ENCODE results near the gene SPTLC1. TPM values are rescaled to one million over a fixed set of nuclear protein-coding genes. Genes with fewer than 3 reads are reported as not detected.

Gene SPTLC1
- total RNA-seq, 4 donors from 2014 or later, result 72.9 to 102 (median 89.7) TPM

DNA sequence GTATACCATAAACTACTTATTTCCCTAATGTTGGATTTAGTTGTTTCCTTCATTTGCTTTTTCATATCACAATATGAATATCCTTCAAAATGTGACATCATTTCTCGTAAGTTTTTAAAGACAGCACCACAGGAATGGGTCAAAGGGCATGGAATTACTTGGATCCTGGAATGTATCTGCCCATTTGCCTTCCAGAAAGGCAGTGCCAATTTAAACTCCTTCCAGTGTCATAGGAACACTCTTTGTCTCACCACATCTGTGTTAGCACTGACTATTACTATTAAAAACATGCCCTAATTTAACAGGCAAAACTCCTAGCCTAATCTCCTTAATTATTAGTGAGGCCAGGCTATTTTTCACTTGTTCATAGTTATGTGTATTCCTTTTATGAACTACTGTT is 58.0 kb downstream of the SPTLC1 start:
- TF ChIP-seq, protein P1, sequence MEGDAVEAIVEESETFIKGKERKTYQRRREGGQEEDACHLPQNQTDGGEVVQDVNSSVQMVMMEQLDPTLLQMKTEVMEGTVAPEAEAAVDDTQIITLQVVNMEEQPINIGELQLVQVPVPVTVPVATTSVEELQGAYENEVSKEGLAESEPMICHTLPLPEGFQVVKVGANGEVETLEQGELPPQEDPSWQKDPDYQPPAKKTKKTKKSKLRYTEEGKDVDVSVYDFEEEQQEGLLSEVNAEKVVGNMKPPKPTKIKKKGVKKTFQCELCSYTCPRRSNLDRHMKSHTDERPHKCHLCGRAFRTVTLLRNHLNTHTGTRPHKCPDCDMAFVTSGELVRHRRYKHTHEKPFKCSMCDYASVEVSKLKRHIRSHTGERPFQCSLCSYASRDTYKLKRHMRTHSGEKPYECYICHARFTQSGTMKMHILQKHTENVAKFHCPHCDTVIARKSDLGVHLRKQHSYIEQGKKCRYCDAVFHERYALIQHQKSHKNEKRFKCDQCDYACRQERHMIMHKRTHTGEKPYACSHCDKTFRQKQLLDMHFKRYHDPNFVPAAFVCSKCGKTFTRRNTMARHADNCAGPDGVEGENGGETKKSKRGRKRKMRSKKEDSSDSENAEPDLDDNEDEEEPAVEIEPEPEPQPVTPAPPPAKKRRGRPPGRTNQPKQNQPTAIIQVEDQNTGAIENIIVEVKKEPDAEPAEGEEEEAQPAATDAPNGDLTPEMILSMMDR (IDR thresholded peaks at IDR 0.05; ENCODE audit: low read depth), result no peak

DNA sequence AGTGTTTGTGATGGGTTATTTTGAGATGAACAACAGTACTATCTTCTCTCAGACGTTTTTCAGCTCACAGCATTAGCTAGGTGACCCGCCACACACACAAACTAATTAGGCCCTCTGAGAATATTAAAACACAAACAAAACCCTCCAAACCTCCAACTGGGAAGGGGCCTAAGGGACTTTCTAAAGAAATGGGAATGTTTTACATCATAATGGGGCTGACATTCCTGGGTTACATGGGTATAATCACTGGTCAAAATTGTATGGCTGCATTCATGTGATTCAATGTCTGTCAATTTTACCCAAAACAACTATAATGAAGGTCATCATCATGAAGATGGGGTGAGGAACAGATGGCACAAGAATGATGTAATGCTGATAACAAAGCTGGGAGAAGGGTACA is 59.6 kb downstream of the SPTLC1 start:
- TF ChIP-seq, protein P1 (IDR thresholded peaks at IDR 0.05; ENCODE audit: low read depth), result no peak

DNA sequence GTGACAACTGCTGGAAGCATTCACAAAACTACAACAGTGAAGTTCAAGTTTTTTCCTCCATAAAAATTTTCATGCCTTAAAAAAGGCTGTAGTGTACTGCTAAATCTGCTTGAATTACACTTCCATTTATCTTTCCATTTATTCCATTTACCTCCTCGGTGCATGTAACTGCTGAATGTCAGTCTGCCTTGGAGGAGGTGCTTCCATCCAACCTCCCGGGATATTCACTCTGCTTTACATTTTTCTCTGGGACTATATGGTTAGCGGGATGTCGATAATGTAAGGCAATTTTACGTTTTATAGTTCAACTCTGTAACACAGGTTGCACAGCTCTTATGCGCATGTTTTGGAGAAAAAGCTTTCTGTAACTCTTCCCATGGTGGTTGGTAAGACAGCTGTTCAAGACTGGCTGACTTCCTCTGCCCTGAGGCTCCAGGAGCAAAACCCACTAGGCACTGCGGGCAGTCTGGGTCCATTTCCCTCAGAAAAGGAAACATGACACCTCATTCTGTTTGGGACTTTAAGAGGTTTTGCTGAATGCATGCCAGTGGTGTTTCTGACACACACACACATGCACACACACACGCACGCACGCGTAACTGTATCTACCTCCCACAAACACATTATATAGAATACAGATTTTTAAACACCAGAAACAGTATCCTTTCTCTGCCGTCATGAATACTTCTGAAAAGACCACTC is 66.1 kb downstream of the SPTLC1 start:
- TF ChIP-seq, protein P1 (IDR thresholded peaks at IDR 0.05; ENCODE audit: low read depth), result no peak

DNA sequence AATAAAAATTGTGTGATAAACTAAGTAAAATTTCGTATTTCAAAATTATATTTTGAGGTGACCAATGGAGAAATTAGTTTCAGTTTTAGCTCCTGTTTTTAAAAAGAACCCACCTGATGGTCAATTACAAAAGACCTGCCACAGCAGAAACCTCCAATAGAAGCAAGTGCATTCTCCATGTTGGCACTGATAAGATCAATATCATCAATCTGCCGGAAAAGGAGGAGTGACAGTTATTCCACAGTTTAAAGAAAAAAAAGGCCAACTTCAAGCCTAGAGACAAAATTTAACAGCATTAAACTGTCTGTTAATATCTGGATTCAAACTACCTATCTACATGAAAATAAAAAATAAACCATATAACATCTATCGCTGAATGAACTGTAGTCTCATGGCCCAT is 67.7 kb downstream of the SPTLC1 start:
- TF ChIP-seq, protein P1 (IDR thresholded peaks at IDR 0.05; ENCODE audit: low read depth), result no peak

DNA sequence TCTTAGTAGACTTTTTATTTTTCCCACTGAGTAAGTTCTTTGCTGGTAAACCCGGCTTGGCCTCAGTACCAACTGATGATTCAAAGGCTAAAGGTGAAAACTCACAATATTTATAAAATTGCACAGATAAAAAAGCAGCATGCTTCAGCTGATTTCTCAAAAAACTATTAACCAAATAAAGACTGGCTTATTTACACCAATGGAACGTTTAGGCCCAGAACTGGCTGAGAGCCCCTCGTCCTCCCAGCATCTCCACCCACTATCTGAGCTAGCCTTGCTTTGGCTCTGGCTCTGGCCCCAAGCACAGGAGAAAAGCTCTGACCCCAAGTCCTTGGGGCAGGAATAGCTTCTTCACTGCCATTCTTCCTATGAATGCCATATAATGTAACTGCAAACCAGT is 68.5 kb downstream of the SPTLC1 start:
- TF ChIP-seq, protein P1 (IDR thresholded peaks at IDR 0.05; ENCODE audit: low read depth), result no peak

DNA sequence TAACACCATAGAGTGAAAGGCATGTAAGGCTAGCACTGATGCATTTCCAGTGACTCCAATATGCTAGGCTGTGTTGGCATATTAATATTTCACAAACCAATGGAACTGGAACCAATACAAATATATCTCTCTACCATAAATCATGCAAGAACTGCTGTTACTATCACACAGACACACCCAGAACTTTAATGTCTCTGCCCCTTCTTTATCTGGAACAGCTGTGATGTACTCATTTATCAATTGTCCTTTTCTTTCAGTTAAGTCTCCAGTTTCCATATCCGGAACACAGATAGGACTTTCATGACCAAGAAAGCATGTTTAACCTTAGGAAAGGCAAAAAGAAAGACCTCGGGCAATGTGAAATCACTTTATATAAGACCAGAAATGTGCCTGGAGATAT is 70.3 kb downstream of the SPTLC1 start:
- TF ChIP-seq, protein P1 (IDR thresholded peaks at IDR 0.05; ENCODE audit: low read depth), result no peak

DNA sequence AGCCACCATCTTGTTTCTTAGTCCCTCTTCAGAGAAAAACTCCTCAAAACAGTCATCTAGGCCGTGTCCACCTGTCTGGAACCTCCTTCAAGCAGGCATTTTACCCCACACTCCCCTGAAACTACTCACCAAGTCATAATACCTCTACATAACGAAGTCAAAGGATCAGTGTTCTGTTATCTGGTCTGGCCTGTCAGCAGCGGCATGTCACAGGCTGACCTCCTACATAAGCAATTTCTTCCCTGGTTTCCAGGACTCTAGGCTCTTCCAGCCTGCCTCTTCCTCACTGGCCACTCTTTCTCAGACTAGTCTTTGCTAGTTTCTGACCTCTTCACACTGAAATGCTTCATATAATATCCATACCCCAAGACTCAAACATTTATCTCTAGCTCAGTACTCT is 72.2 kb downstream of the SPTLC1 start:
- TF ChIP-seq, protein P1 (IDR thresholded peaks at IDR 0.05; ENCODE audit: low read depth), result no peak
